ENCODE results near the gene CCL1.

DNA sequence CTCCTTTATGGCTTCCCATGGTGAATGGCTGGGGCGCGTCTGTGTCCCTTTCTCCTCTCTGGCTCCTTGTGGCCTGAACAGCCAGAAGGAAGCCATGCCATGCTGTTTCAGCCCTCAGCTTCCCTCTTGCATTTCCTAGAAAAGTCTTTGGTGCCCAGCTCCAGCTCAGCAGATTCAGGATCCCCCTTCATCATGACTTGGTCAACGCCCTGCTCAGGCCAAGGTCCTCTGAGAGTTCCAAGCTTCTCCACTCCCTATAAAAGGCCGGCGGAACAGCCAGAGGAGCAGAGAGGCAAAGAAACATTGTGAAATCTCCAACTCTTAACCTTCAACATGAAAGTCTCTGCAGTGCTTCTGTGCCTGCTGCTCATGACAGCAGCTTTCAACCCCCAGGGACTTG is 6.8 kb downstream of the CCL1 start, which contains the start of gene CCL13:
- TF ChIP-seq, protein P1, sequence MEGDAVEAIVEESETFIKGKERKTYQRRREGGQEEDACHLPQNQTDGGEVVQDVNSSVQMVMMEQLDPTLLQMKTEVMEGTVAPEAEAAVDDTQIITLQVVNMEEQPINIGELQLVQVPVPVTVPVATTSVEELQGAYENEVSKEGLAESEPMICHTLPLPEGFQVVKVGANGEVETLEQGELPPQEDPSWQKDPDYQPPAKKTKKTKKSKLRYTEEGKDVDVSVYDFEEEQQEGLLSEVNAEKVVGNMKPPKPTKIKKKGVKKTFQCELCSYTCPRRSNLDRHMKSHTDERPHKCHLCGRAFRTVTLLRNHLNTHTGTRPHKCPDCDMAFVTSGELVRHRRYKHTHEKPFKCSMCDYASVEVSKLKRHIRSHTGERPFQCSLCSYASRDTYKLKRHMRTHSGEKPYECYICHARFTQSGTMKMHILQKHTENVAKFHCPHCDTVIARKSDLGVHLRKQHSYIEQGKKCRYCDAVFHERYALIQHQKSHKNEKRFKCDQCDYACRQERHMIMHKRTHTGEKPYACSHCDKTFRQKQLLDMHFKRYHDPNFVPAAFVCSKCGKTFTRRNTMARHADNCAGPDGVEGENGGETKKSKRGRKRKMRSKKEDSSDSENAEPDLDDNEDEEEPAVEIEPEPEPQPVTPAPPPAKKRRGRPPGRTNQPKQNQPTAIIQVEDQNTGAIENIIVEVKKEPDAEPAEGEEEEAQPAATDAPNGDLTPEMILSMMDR (IDR thresholded peaks at IDR 0.05): no peak
- no peak for TF ChIP-seq POLR2AphosphoS5 (IDR thresholded peaks at IDR 0.05; ENCODE audit: low read depth, low read length)
- TF ChIP-seq TCF7L2 (IDR thresholded peaks at IDR 0.05; ENCODE audit: low read depth, low read length): no peak
- TF ChIP-seq, protein P2, sequence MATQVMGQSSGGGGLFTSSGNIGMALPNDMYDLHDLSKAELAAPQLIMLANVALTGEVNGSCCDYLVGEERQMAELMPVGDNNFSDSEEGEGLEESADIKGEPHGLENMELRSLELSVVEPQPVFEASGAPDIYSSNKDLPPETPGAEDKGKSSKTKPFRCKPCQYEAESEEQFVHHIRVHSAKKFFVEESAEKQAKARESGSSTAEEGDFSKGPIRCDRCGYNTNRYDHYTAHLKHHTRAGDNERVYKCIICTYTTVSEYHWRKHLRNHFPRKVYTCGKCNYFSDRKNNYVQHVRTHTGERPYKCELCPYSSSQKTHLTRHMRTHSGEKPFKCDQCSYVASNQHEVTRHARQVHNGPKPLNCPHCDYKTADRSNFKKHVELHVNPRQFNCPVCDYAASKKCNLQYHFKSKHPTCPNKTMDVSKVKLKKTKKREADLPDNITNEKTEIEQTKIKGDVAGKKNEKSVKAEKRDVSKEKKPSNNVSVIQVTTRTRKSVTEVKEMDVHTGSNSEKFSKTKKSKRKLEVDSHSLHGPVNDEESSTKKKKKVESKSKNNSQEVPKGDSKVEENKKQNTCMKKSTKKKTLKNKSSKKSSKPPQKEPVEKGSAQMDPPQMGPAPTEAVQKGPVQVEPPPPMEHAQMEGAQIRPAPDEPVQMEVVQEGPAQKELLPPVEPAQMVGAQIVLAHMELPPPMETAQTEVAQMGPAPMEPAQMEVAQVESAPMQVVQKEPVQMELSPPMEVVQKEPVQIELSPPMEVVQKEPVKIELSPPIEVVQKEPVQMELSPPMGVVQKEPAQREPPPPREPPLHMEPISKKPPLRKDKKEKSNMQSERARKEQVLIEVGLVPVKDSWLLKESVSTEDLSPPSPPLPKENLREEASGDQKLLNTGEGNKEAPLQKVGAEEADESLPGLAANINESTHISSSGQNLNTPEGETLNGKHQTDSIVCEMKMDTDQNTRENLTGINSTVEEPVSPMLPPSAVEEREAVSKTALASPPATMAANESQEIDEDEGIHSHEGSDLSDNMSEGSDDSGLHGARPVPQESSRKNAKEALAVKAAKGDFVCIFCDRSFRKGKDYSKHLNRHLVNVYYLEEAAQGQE (IDR thresholded peaks at IDR 0.05; ENCODE audit: insufficient read depth in 1 of 2, low read depth in 2 of 2, low read length in 1 of 2): no peak
- TF ChIP-seq SIN3A (IDR thresholded peaks at IDR 0.05; ENCODE audit: borderline replicate concordance, insufficient read depth, low read depth, low read length): no peak
